GM12878 (cell line): Measurements from ENCODE around the gene MRPL39. TPM values are rescaled to one million over a fixed set of nuclear protein-coding genes. Genes with fewer than 3 reads are reported as not detected.

ENCODE experiments used
- ATAC-seq: fragments of 200-7000 bp; cut with Tn5 transposase; 3 replicates; pipeline ENCODE4 v1.9.1; 2020; ENCODE audit warnings: mild to moderate bottlenecking, moderate library complexity
- BruUV-seq: library from RNA; stranded (reverse); fragments of 400-500 nt; replicated peaks from 2 replicates; lab custom pipeline; 2021; lab: Mats Ljungman, UMichigan
- CTCF ChIA-PET: fragments of 300-600 bp; sonication (Branson Sonifier 250); formaldehyde crosslinking; extraction: SDS; loops from one replicate; lab custom pipeline; 2021; ENCODE audit warnings: inconsistent platforms; lab: Yijun Ruan, JAX
- POLR2A ChIA-PET: fragments of 350-600 bp; formaldehyde crosslinking; extraction: SDS; loops from one replicate; lab custom pipeline; 2021; ENCODE audit warnings: inconsistent platforms; lab: Charles Lee
- RAD21 ChIA-PET: fragments of 300-600 bp; sonication (Branson Sonifier 250); formaldehyde crosslinking; loops from one replicate; lab custom pipeline; 2023; ENCODE audit warnings: antibody characterized with exemption; ENCODE audit not compliant: unreplicated experiment; lab: Charles Lee
- SMC1A ChIA-PET: fragments of 300-600 bp; sonication (Branson Sonifier 250); formaldehyde crosslinking; loops from one replicate; lab custom pipeline; 2023; ENCODE audit not compliant: unreplicated experiment, uncharacterized antibody; lab: Charles Lee
- DNase-seq: peaks from one replicate; pipeline ENCODE4 v3.0.0-alpha.2; 2011; ENCODE audit warnings: low read depth, low spot score
- FAIRE-seq: peaks from 3 replicates; lab custom pipeline; 2011; peaks lifted over from hg19 to GRCh38; lab: Jason Lieb, UNC
- H2AFZ ChIP-seq: 2 replicates; pipeline ENCODE4 v1.6.0; 2011; ENCODE audit warnings: low read depth, low read length, control low read depth; ENCODE audit not compliant: control insufficient read depth
- H3K27ac ChIP-seq: 2 replicates; pipeline ENCODE4 v1.5.1; 2011; ENCODE audit warnings: control low read depth; ENCODE audit not compliant: control insufficient read depth, insufficient read depth
- H3K27me3 ChIP-seq, 2 experiments: replicated peaks in 1 of 2; 2 replicates each; pipeline versions ENCODE4 v1.6.0 to v1.6.1; 2011; ENCODE audit warnings: low read length in 1 of 2; ENCODE audit not compliant: control insufficient read depth in 2 of 2, insufficient read depth in 2 of 2
- H3K36me3 ChIP-seq, 2 experiments: 2 replicates each; pipeline ENCODE4 v1.5.1; 2011; ENCODE audit warnings: low read length in 1 of 2; ENCODE audit not compliant: control insufficient read depth in 2 of 2, insufficient read depth in 2 of 2
- H3K4me1 ChIP-seq: 2 replicates; pipeline ENCODE4 v1.6.1; 2011; ENCODE audit warnings: mild to moderate bottlenecking, low read length, moderate library complexity, mixed read lengths; ENCODE audit not compliant: control insufficient read depth, insufficient read depth
- H3K4me2 ChIP-seq: 2 replicates; pipeline ENCODE4 v1.6.0; 2011; ENCODE audit warnings: control low read depth; ENCODE audit not compliant: control insufficient read depth, insufficient read depth
- H3K4me3 ChIP-seq: fragments of 200-600 bp; sonication (generic); 2 replicates; pipeline ENCODE4 v1.5.1; 2016
- H3K79me2 ChIP-seq: 2 replicates; pipeline ENCODE4 v1.6.0; 2011; ENCODE audit warnings: low read length; ENCODE audit not compliant: control insufficient read depth, insufficient read depth
- H3K9ac ChIP-seq: 2 replicates; pipeline ENCODE4 v1.8.0; 2011; ENCODE audit warnings: low read length, control low read depth, mixed read lengths; ENCODE audit not compliant: control insufficient read depth, insufficient read depth
- H3K9me3 ChIP-seq: replicated peaks from 3 replicates; pipeline ENCODE4 v1.5.1; 2011; ENCODE audit warnings: mild to moderate bottlenecking, low read length; ENCODE audit not compliant: control insufficient read depth, insufficient read depth
- H4K20me1 ChIP-seq: 2 replicates; pipeline ENCODE4 v1.6.0; 2011; ENCODE audit not compliant: control insufficient read depth, insufficient read depth
- CHD1 ChIP-seq: IDR thresholded peaks from 2 replicates; pipeline ENCODE4 v1.6.1; 2012; ENCODE audit warnings: low read depth, low read length, improper control_type of control experiment
- CHD4 ChIP-seq: fragments of 200-600 bp; sonication (generic); IDR thresholded peaks from 2 replicates; pipeline ENCODE4 v1.6.1; 2016; ENCODE audit warnings: mild to moderate bottlenecking
- EZH2 ChIP-seq: IDR thresholded peaks from 2 replicates; pipeline ENCODE4 v1.6.1; 2012; ENCODE audit warnings: low read depth, mild to moderate bottlenecking, control low read depth, inconsistent platforms, low read length, borderline replicate concordance; ENCODE audit not compliant: control insufficient read depth
- KAT2A ChIP-seq: conservative IDR thresholded peaks from 2 replicates; pipeline ENCODE4 v1.6.1; 2011; ENCODE audit warnings: low read depth, low read length; ENCODE audit not compliant: control insufficient read depth
- KLF5 ChIP-seq: fragments of 450-650 bp; IDR thresholded peaks from 2 replicates; pipeline ENCODE4 v1.6.1; 2014; ENCODE audit warnings: mild to moderate bottlenecking; ENCODE audit not compliant: partially characterized antibody
- MTA3 ChIP-seq: IDR thresholded peaks from 2 replicates; pipeline ENCODE4 v1.6.1; 2012; ENCODE audit warnings: low read length, inconsistent platforms, borderline replicate concordance
- NR2F1 ChIP-seq: fragments of 450-650 bp; conservative IDR thresholded peaks from 2 replicates; pipeline ENCODE4 v1.6.1; 2017; ENCODE audit warnings: mild to moderate bottlenecking
- PAX5 ChIP-seq: IDR thresholded peaks from 2 replicates; pipeline ENCODE4 v1.6.1; 2011; ENCODE audit warnings: low read depth, low read length, borderline replicate concordance
- SIX5 ChIP-seq: IDR thresholded peaks from 2 replicates; pipeline ENCODE4 v1.6.1; 2011; ENCODE audit warnings: mild to moderate bottlenecking, low read depth, low read length, moderate library complexity; ENCODE audit not compliant: severe bottlenecking
- ZBED1 ChIP-seq: IDR thresholded peaks from 2 replicates; pipeline ENCODE4 v1.6.1; 2016; ENCODE audit warnings: borderline replicate concordance
- ZNF207 ChIP-seq: fragments of 450-650 bp; IDR thresholded peaks from 2 replicates; pipeline ENCODE4 v1.6.1; 2014; ENCODE audit warnings: antibody characterized with exemption, mild to moderate bottlenecking, borderline replicate concordance
- ZNF274 ChIP-seq: IDR thresholded peaks from one replicate; pipeline ENCODE4 v1.8.0; 2011; ENCODE audit not compliant: insufficient read length, insufficient read depth
- WGBS: methylation state at CpG from one replicate; pipeline ENCODE4 v1.1.6; 2016; ENCODE audit warnings: low lambda C conversion rate; ENCODE audit not compliant: insufficient replicate concordance, insufficient coverage; ENCODE audit errors: missing lambda C conversion rate; 5-methylcytosine and 5-hydroxymethylcytosine counted together
- in situ Hi-C: fragments of 300-500 bp; cut with MboI; formaldehyde crosslinking; loops from 9 replicates; pipeline ENCODE4 v1.14.3; 2018; ENCODE audit warnings: mixed read lengths
- intact Hi-C: fragments of 100-400 bp; cut with micrococcal nuclease; formaldehyde crosslinking; loops from one replicate; pipeline ENCODE4 v1.14.2; 2022; ENCODE audit not compliant: unreplicated experiment
- polyA plus RNA-seq, 11 experiments: library from polyadenylated mRNA; depleted of rRNA in 4 of 11; unstranded in 6 of 11; stranded (reverse) in 5 of 11; fragments of >200 nt; fragmentation: Nextera tagmentation in 4 of 11; fragmentation: Illumina TruSeq in 1 of 11; extraction: Ambion mirVana in 4 of 11; extraction: Trizol in 1 of 11; gene quantifications; 1 replicate in 1 of 11; 2 replicates in 10 of 11; pipeline versions ENCODE4 v1.2.1 to v1.2.3, GENCODE V29; 2011 to 2016; ENCODE audit warnings: inconsistent platforms in 2 of 11, missing spikeins in 2 of 11, low read depth in 1 of 11
- total RNA-seq, 4 experiments: library from RNA; depleted of rRNA in 3 of 4; stranded (reverse); fragments of >200 nt in 3 of 4; fragmentation: Illumina TruSeq in 1 of 4; extraction: Trizol in 1 of 4; gene quantifications; 2 replicates each; pipeline versions ENCODE4 v1.2.1 to v1.2.3, GENCODE V29; 2013 to 2021
- TF ChIP-seq, protein P1 (sequence below), 3 experiments: IDR thresholded peaks in 2 of 3; conservative IDR thresholded peaks in 1 of 3; 2 replicates each; pipeline ENCODE4 v1.5.1; 2011; ENCODE audit warnings: low read depth in 3 of 3, low read length in 3 of 3, mild to moderate bottlenecking in 3 of 3, control low read depth in 2 of 3, moderate library complexity in 2 of 3, inconsistent platforms in 1 of 3, mixed read lengths in 1 of 3; ENCODE audit not compliant: control insufficient read depth in 2 of 3, insufficient read depth in 1 of 3; ENCODE audit errors: extremely low read depth in 1 of 3
- TF ChIP-seq, protein P2 (sequence below): fragments of 450-650 bp; IDR thresholded peaks from 2 replicates; pipeline ENCODE4 v1.6.1; 2017; ENCODE audit warnings: mild to moderate bottlenecking, low read depth, inconsistent platforms; ENCODE audit not compliant: poor library complexity, severe bottlenecking
- TF ChIP-seq, protein P3 (sequence below): fragments of 450-650 bp; IDR thresholded peaks from 2 replicates; pipeline ENCODE4 v1.6.1; 2018; ENCODE audit warnings: borderline replicate concordance, mild to moderate bottlenecking; ENCODE audit not compliant: partially characterized antibody

Gene MRPL39
- total and polyA plus RNA-seq, 10 of the 15 experiments (the other 5 are each of a cell fraction or from before 2014, with no cell fraction given): 68.8 to 292 (median 120) TPM

DNA sequence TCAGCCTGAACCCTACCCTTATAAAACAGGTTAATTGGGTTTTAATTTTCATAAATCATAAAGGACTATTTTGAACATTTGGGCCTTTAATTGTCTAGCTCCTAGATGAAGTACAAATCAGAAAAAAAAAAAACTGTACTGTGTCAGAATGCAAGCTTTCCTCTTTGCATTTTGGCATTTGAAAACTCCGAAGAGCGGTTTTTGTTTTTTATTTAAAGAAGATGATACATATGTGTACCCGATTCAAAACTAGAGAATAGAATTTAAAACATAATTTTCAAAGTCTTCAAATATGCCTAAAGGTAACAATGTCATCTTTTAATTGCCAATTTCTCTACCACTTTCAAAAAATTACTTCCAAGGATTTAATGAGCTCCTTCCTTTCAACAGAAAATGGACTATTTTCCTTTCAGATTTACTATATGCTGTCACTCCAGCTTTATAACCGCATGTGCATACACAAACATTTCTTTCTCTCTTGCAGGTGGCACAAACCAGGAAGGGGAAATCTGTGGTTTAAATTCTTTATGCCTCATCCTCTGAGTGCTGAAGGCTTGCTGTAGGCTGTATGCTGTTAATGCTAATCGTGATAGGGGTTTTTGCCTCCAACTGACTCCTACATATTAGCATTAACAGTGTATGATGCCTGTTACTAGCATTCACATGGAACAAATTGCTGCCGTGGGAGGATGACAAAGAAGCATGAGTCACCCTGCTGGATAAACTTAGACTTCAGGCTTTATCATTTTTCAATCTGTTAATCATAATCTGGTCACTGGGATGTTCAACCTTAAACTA, 33.7 kb downstream of the MRPL39 start:
- DNase-seq (peak; percentile 81), FAIRE-seq (peak; percentile 18), ATAC-seq (peak; percentile 38)
- in situ Hi-C loops: no loop called here
- intact Hi-C loops: loop anchor here (1.0 to 5.0 kb wide), 2 partner anchors 71 to 276 kb away; no protein-coding TSS in a partner anchor
- WGBS: 0% methylated on average over 6 of the region's 6 CpGs
- Histone ChIP-seq H3K4me3 (peak overlapping the region; percentile 14; the same call in 1 of the 2 replicates), H3K27me3 (no peaks in the 10 kb centered on the region), H3K9ac (peak overlapping the region; percentile 64), H3K79me2 (peaks cover 62% of the 10 kb centered on the region), H3K9me3 (no peaks in the 10 kb centered on the region), H3K4me2 (peak overlapping the region; percentile 72), H3K36me3 (peaks cover 0 to 28% of the 10 kb centered on the region in 2 experiments), H3K27ac (peak overlapping the region; percentile 92), H3K4me1 (peaks cover 38% of the 10 kb centered on the region), H2AFZ (no peak overlapping the region), H4K20me1 (no peaks in the 10 kb centered on the region)
- no TSS peak for BruUV-seq
- ChIA-PET RAD21 (interaction anchor here (0.9 to 14.5 kb wide), 13 partner anchors 8 to 160 kb away, joined by 3 to 253 read pairs (median 3); no protein-coding TSS in a partner anchor), SMC1A (interaction anchor here (0.9 to 19.6 kb wide), 12 partner anchors 9 to 177 kb away, joined by 3 to 426 read pairs (median 4); no protein-coding TSS in a partner anchor), CTCF (interaction anchor here (1.4 to 10.8 kb wide), 2 partner anchors 63 to 153 kb away, joined by 3 to 163 read pairs; no protein-coding TSS in a partner anchor), POLR2A (interaction anchor here (0.6 to 2.5 kb wide), 9 partner anchors 12 to 160 kb away, joined by 3 to 11 read pairs (median 3); partner anchors contain the start of gene ATP5PF)
- TF ChIP-seq, protein P1, sequence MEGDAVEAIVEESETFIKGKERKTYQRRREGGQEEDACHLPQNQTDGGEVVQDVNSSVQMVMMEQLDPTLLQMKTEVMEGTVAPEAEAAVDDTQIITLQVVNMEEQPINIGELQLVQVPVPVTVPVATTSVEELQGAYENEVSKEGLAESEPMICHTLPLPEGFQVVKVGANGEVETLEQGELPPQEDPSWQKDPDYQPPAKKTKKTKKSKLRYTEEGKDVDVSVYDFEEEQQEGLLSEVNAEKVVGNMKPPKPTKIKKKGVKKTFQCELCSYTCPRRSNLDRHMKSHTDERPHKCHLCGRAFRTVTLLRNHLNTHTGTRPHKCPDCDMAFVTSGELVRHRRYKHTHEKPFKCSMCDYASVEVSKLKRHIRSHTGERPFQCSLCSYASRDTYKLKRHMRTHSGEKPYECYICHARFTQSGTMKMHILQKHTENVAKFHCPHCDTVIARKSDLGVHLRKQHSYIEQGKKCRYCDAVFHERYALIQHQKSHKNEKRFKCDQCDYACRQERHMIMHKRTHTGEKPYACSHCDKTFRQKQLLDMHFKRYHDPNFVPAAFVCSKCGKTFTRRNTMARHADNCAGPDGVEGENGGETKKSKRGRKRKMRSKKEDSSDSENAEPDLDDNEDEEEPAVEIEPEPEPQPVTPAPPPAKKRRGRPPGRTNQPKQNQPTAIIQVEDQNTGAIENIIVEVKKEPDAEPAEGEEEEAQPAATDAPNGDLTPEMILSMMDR (IDR thresholded peaks at IDR 0.05 in 2 of 3, conservative IDR thresholded peaks at IDR 0.05 in 1 of 3; ENCODE audit: control insufficient read depth in 2 of 3, extremely low read depth in 1 of 3, insufficient read depth in 1 of 3, low read depth in 3 of 3, low read length in 3 of 3): no peak
- TF ChIP-seq CHD4 (no peak), KLF5 (no peak), EZH2 (no peak), PAX5 (peak; percentile 47; the same call in 1 of the 2 replicates), SIX5 (no peak), MTA3 (no peak), ZNF274 (no peak), CHD1 (peak; percentile 90; the same call in 1 of the 2 replicates), ZBED1 (peak; percentile 91), ZNF207 (no peak), NR2F1 (no peak), KAT2A (no peak)
- TF ChIP-seq, protein P2, sequence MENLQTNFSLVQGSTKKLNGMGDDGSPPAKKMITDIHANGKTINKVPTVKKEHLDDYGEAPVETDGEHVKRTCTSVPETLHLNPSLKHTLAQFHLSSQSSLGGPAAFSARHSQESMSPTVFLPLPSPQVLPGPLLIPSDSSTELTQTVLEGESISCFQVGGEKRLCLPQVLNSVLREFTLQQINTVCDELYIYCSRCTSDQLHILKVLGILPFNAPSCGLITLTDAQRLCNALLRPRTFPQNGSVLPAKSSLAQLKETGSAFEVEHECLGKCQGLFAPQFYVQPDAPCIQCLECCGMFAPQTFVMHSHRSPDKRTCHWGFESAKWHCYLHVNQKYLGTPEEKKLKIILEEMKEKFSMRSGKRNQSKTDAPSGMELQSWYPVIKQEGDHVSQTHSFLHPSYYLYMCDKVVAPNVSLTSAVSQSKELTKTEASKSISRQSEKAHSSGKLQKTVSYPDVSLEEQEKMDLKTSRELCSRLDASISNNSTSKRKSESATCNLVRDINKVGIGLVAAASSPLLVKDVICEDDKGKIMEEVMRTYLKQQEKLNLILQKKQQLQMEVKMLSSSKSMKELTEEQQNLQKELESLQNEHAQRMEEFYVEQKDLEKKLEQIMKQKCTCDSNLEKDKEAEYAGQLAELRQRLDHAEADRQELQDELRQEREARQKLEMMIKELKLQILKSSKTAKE: no peak
- TF ChIP-seq, protein P3, sequence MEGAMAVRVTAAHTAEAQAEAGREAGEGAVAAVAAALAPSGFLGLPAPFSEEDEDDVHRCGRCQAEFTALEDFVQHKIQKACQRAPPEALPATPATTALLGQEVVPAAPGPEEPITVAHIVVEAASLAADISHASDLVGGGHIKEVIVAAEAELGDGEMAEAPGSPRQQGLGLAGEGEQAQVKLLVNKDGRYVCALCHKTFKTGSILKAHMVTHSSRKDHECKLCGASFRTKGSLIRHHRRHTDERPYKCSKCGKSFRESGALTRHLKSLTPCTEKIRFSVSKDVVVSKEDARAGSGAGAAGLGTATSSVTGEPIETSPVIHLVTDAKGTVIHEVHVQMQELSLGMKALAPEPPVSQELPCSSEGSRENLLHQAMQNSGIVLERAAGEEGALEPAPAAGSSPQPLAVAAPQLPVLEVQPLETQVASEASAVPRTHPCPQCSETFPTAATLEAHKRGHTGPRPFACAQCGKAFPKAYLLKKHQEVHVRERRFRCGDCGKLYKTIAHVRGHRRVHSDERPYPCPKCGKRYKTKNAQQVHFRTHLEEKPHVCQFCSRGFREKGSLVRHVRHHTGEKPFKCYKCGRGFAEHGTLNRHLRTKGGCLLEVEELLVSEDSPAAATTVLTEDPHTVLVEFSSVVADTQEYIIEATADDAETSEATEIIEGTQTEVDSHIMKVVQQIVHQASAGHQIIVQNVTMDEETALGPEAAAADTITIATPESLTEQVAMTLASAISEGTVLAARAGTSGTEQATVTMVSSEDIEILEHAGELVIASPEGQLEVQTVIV: no peak
